Ovary (tissue), 9 donors: ENCODE data around the gene KCNK6. TPM values are rescaled to one million over a fixed set of nuclear protein-coding genes. Genes with fewer than 3 reads are reported as not detected.
A peak's percentile ranks its signal among the peaks of the same experiment; 100 is the strongest.

Source experiments
- DNase-seq, 5 donors: peaks; one replicate each; pipeline ENCODE4 v3.0.0-alpha.2; 2019 to 2020
- H3K27ac ChIP-seq, 2 donors: fragments of 200-600 bp; one replicate each; pipeline versions ENCODE4 v1.5.1 to v1.8.0; 2019 to 2022
- H3K27me3 ChIP-seq: fragments of 200-600 bp; one replicate; pipeline ENCODE4 v1.8.0; 2022
- H3K36me3 ChIP-seq: fragments of 200-600 bp; sonication (generic); one replicate; pipeline ENCODE4 v1.5.1; 2019
- H3K4me1 ChIP-seq: one replicate; pipeline ENCODE4 v1.8.1; 2013; ENCODE audit warnings: mild to moderate bottlenecking, moderate library complexity; ENCODE audit not compliant: insufficient read depth
- H3K4me3 ChIP-seq: fragments of 200-600 bp; sonication (generic); one replicate; pipeline ENCODE4 v1.5.1; 2017
- H3K9me3 ChIP-seq, 2 donors: fragments of 200-600 bp in 1 of 2; sonication (generic) in 1 of 2; one replicate each; pipeline versions ENCODE4 v1.5.1 to v1.8.1; 2013 to 2019; ENCODE audit warnings: mild to moderate bottlenecking in 1 of 2, moderate library complexity in 1 of 2
- CTCF ChIP-seq, 3 donors: fragments of 450-650 bp in 2 of 3; fragments of 200-600 bp in 1 of 3; IDR thresholded peaks; one replicate each; pipeline versions ENCODE4 v1.5.1 to v1.8.0; 2016 to 2022; ENCODE audit warnings: antibody characterized with exemption in 3 of 3, mild to moderate bottlenecking in 1 of 3
- EP300 ChIP-seq: sonication (generic); formaldehyde crosslinking; IDR thresholded peaks from one replicate; pipeline ENCODE4 v1.6.1; 2017; ENCODE audit warnings: antibody characterized with exemption
- POLR2A ChIP-seq: fragments of 450-650 bp; IDR thresholded peaks from one replicate; pipeline ENCODE4 v1.6.1; 2017; ENCODE audit warnings: antibody characterized with exemption, mild to moderate bottlenecking, moderate library complexity
- WGBS, 3 donors: extraction: QIAGEN DNeasy Blood & Tissue Kit in 1 of 3; methylation state at CpG; one replicate each; pipeline versions ENCODE4 v1.1.5 to v1.1.7; 2013 to 2017; 5-methylcytosine and 5-hydroxymethylcytosine counted together
- intact Hi-C, 4 donors: fragments of 100-400 bp; cut with DNase I; formaldehyde crosslinking; loops; one replicate each; pipeline versions ENCODE4 v1.11.0 to v1.15.1; 2022 to 2023
- polyA plus RNA-seq, 2 donors: library from polyadenylated mRNA; stranded (reverse); fragments of 200-250 nt in 1 of 2; fragments of 350-450 nt in 1 of 2; fragmentation: Illumina TruSeq in 1 of 2; extraction: RNeasy Lipid Tissue Mini Kit (QIAGEN cat#74804) in 1 of 2; gene quantifications; one replicate each; pipeline ENCODE4 v1.2.3, GENCODE V29; 2013 to 2014
- total RNA-seq, 7 donors: library from RNA; depleted of rRNA in 2 of 7; stranded (reverse); fragments of >200 nt in 2 of 7; fragmentation: NEBNext Ultra II Directional in 3 of 7; extraction: Animal tissue kit (Norgen Biotek cat#: 25700) in 3 of 7; gene quantifications; one replicate each; pipeline versions ENCODE4 v1.1.0 to v1.2.4, GENCODE V29; 2016 to 2023
- donor health status: DM: no; HTN: no; CAD: no; lungs with moderate emphysema.
- donor health status: DM: no; HTN: no; CAD: no.
- donor health status: Bipolar disorder and iron deficiency.
- donor health status: DM: yes; HTN: yes; CAD: no.
- donor health status: DM: no; HTN: no; CAD: no.
- donor health status: DM: yes; HTN: yes; CAD: no.

KCNK6 gene
- total and polyA plus RNA-seq, 9 donors: 6.0 to 30.1 (median 16.4) TPM

- H3K4me1 ChIP-seq: peaks cover 21% of the 10 kb centered on the region
- intact Hi-C loops: no loop called here
Measured at GRCh38 chr19:38280030-38280921, 39.4 kb upstream of the KCNK6 start.

GRCh38 chr19:38281811-38282566 lies 37.7 kb upstream of the KCNK6 start:
- Histone ChIP-seq H3K27ac (peak overlapping the region in 1 of 2 donors; percentile 35), H3K4me1 (peaks cover 20% of the 10 kb centered on the region), H3K9me3 (no peaks in the 10 kb centered on the region), H3K4me3 (no peak overlapping the region), H3K36me3 (no peaks in the 10 kb centered on the region), H3K27me3 (no peaks in the 10 kb centered on the region)
- 52 to 75% (median 63%) methylated on average over 7 of the region's 7 CpGs for WGBS, 3 donors
- TF ChIP-seq CTCF (IDR thresholded peaks at IDR 0.05) (no peak), EP300 (no peak), POLR2A (no peak)
- intact Hi-C loops: no loop called here
- DNase-seq: no peak

More at GRCh38 chr19:38280030-38280921, 39.4 kb upstream of the KCNK6 start:
- no peak overlapping the region for H3K4me3 ChIP-seq
- WGBS, 3 donors: 59 to 79% (median 68%) methylated on average over 17 of the region's 17 CpGs
- H3K36me3 ChIP-seq: no peaks in the 10 kb centered on the region
- H3K27me3 ChIP-seq: no peaks in the 10 kb centered on the region
- no peaks in the 10 kb centered on the region for H3K9me3 ChIP-seq
- TF ChIP-seq POLR2A (no peak), EP300 (no peak), CTCF (IDR thresholded peaks at IDR 0.05) (no peak)
- H3K27ac ChIP-seq: peak overlapping the region in 1 of 2 donors; percentile 56
- DNase-seq: no peak

GRCh38 chr19:38283271-38283670 lies 36.4 kb upstream of the KCNK6 start:
- Histone ChIP-seq H3K4me1 (peaks cover 18% of the 10 kb centered on the region), H3K9me3 (no peaks in the 10 kb centered on the region), H3K27ac (peak overlapping the region in 1 of 2 donors; percentile 35), H3K27me3 (no peaks in the 10 kb centered on the region), H3K36me3 (no peaks in the 10 kb centered on the region), H3K4me3 (no peak overlapping the region)
- 93% methylated on average over 8 of the region's 8 CpGs for WGBS, 3 donors
- TF ChIP-seq CTCF (IDR thresholded peaks at IDR 0.05): no peak
- no peak for TF ChIP-seq POLR2A
- no peak for TF ChIP-seq EP300
- no peak for DNase-seq
- intact Hi-C loops: no loop called here

GRCh38 chr19:38284422-38284821 lies 35.2 kb upstream of the KCNK6 start:
- H3K27ac ChIP-seq: peak overlapping the region in 1 of 2 donors; percentile 41
- DNase-seq: no peak
- no peak overlapping the region for H3K4me3 ChIP-seq
- H3K9me3 ChIP-seq: no peaks in the 10 kb centered on the region
- peaks cover 15% of the 10 kb centered on the region for H3K4me1 ChIP-seq
- intact Hi-C loops: no loop called here
- WGBS, 3 donors: 10 to 26% (median 10%) methylated on average over 7 of the region's 7 CpGs
- TF ChIP-seq POLR2A (no peak), EP300 (no peak), CTCF (IDR thresholded peaks at IDR 0.05) (no peak)
- H3K36me3 ChIP-seq: no peaks in the 10 kb centered on the region
- no peaks in the 10 kb centered on the region for H3K27me3 ChIP-seq
